ENCODE results near the gene OTOL1.
"Not testable (repeated sequence)": the region's sequence is repeated elsewhere in the genome, so short reads cannot be mapped to it uniquely, and the experiment has no call there.

The OTOL1 gene

DNA sequence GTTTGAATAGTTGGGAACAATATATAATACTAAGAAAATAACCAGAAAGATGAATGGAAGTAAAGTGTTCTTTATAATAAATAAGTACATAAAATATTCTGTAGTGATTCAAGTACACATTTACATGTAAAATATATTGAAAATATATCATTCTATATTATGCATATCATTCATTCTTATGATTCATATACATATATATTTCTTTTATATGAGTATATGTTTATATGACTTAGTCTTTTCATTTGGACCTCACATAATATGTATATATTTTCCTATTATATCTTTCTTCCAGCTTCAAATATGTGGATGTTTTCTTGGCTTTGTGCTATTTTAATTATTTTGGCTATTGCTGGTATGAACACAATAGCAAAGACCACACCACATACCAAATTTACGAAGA, at the start of gene OTOL1:
Gene OTOL1, plus strand, starts transcription at position 301 of the 400 bp plus-strand sequence. Its CDS starts 0 bp downstream, at position 301.
- no peak for FAIRE-seq

DNA sequence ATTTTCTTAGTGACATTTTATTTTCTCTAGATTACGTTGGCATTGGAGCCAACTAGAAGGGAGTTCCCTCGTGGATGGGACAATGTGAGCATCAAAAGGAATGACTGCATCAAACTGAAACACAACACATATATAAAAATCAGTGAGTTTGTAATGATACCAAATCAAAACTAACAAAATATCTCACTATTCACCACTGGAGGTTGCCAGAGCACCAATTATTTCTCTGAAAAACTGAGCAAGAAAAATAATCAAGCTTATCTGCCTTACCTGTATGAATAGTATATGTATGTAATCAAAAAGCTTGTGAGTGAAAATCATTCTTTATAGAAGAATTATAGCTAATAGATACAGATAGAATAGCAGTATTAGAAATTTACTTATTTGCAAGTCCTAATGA, 46.8 kb upstream of the OTOL1 start:
- no peak for FAIRE-seq

DNA sequence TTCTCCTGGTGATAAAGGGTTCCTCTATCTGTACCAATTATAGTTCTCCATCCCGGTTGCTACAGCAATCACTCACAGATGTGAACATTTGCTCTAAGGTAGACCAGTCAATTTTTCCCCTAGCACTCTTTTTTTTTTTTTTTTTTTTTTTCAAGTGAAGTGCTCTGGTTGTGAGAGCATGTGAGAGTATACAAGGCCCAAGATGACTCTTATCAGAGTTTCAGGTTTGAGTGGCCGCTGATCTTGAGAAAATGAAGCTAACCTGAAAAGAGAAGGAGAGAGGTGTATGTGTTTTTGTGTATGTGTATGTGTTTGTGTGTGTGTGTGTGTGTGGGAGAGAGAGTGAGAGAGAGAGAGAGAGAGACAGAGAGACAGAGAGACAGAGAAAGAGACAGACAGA, 44.4 kb upstream of the OTOL1 start:
- FAIRE-seq, result no peak

DNA sequence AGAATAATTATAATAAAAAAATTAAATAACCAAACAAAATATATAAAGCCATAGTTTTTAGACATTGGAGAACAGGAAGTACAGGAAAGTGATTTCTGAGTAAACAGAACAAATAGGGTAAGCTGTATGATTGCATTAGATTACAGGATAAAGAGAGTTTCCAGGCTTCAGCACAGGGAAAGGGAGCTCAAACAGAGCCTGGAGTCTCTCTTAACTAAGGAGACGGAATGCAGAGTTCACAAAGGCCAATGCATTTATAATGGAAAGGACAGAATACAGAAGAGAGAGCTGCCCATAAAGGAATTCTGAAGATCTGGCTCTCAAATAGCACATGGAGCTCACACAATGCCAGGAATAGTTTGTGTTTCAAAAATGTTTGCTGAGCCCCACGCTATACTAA, 42.0 kb upstream of the OTOL1 start:
- FAIRE-seq, result no peak

DNA sequence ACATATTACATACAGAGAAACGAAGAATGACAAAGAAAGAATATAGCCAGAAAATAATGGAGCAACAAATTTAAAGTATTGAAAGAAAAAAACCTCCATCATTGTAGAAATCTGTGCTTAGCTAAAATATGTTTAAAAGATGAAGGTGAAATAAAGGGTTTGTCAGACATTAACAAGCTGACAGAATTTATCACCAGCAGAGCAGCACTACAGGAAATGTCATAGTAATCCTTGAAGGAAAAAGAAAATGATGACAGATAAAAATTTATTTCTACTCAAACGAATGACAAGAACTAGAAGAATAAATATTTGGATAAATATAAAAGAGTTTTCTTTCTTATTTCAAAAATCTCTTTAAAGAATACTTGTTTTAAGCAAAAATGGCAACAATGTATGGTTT, 40.6 kb upstream of the OTOL1 start:
- FAIRE-seq, result no peak

DNA sequence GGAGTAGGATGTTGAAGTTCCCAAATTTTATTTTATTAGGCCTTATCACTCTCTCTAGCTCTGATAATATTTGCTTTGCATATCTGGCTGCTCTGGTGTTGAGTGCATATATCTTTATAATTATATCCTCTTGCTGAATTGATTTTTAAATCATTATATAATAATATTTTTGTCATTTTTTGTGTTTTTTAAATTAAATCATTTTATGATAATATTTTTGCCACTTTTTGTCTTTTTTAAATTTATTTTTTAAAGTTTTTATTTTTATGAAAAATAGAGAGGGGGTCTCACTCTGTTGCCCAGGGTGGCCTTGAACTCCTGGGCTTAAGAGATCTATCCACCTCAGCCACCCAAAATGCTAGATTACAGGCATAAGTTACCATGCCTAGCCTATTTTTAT, 34.5 kb upstream of the OTOL1 start:
- no peak for FAIRE-seq

DNA sequence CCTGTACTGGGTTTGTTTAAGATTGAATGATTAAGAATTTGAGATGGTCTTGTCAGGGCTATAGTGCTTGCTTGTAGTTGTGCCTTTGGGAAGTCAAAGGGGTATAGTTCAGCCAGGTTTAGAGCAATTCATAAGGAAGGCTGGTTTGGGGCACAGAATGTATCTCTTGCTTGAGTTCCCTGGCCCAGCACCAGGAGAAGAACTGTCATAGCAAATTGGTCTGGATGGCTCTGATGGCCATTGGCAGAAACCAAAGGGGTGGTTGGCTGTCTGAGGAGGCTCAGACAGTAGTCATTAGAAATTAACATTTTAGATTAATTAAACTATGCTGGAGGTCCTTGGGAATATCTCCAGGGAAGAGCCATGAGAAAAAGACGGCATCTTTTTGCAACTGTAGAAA, 25.4 kb upstream of the OTOL1 start:
- no peak for FAIRE-seq

DNA sequence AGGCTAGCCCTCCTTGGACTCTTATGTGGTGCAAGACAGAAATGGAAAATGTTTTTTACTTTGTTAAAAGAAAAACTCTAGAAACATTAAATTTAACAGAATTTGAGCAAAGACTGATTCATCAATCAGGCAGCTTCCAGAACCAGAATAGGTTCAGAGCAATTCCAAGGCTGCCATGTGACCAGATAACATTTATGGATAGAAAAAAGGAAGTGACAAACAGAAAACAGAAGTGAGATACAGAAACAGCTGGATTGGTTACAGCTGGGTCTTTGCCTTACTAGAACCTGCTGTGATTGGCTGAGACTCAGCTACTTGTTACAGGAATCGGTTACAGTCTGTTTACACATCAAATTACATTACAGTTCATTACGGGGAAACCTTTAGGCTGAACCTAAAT, 22.5 kb upstream of the OTOL1 start:
- no peak for FAIRE-seq

DNA sequence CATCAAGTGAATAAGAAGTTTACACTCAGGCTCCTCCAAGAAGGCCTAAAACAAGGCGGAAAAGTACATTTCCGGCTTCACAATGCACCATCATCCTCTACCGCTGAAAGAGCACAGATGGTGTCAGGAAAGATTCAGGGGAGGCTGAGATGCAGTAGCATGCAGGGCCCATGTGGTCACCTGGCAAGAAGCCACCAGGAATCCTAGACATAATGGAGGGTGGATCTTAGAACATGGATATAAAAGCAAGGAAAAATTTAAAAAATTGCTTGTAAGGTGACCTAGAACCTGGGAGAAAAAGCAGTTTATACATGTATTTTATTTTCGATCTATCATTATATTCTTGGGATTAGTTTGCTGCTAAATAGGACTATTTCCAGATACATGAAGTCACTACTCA, 21.9 kb upstream of the OTOL1 start:
- FAIRE-seq, result no peak

DNA sequence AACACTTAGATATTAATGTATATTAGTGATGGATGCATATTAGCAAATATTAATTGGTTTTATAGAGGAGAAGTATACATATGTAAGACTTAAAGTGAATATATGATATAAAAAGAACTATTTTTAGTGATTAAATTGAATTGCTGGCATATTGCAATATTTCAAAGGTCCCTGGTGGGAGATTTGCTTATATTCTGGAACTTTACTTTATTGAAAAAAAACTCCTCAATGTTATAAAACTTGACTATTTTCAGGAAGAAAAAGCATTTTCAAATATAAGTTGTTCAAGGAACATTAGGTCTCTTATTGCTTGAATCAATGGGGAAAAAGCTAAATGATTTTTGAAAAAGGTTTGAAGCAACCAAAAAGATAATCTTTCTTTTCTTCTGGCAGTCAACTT, 21.4 kb upstream of the OTOL1 start:
- FAIRE-seq, result peak; percentile 3

DNA sequence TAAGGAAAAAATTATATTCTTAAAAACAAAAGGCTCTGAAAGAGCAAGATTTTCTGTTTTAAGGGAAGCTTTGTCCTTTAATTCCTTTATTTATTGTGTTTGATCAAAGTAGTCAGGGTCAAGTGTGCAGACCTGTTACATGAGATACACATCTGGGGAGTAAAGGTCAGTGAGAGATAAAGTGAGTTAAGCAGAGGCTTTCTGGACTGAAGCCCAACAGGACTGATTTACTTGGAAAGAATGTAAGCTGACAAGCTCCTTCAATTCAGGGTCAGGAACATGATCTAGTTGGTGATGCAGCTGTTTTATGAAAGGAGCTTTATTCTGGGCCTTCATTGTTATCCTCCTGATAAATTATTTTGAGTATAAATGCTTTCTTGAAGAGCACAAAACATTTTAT, 20.7 kb upstream of the OTOL1 start:
- no peak for FAIRE-seq

DNA sequence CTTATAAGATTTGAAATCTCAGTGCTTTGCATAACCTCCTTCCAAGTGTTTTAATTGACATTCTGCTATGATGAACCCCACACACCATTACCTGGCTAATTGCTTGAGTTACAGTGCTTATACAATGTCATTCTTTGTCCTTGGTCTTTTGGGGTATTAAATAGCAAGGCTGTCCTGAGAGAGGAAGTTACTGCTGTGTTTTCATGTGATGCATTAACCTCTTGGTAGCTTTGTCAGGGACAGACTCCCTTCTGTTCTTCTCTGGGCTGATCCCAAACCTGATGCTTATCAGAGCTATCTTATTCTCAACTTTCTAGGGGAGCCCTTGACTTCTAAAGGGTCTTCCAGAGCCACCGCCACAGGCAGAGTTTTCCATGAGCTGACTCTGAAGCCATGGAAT, 12.4 kb upstream of the OTOL1 start:
- no peak for FAIRE-seq

DNA sequence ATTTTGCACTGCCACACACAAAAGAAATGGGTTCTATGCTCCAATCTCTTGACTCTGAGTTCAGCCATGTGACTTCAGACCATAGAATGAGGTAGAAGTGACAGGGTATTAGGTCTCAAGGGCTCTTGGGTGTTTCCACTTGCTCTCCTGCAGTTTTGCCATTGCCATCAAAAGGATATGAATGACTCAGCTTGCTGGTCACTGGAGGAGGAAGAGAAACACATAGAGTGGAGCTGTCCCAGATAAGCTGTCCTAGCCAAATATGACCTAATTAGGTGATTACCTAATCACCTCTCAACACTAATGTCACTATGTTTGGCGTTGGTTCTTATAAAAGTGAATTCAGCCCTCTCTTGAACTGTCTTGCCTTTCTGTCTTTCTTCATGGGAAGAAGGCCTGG, 8.3 kb upstream of the OTOL1 start:
- FAIRE-seq, result not testable (repeated sequence)

DNA sequence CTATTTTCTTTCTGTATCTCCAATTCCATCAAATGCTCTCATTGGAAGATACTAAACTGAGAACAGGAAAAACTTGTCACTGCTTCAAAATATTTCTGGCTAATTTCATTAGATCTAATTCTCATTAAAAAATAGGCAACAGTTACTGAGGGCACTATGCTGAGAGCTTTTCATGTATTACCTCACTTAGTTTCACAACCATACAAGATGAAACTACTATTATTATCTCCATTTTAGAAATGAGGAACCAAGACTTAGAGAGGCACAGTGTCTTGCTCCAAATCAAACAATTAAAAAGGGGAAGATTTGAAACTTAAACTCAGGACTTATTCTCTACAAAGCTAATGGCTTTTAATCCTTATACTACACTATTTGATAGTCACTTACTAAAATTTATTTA, 7.2 kb upstream of the OTOL1 start:
- no peak for FAIRE-seq

DNA sequence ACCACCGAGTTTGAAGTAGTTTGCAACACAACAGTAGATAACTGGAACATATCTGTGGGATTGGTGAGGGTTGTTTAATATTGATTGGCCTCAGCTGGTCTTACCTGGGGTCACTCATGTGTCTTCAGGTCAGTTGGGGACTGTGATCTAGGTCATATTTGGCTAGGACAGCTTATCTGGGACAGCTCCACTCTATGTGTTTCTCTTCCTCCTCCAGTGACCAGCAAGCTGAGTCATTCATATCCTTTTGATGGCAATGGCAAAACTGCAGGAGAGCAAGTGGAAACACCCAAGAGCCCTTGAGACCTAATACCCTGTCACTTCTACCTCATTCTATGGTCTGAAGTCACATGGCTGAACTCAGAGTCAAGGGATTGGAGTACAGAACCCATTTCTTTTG, 5.8 kb upstream of the OTOL1 start:
- FAIRE-seq, result not testable (repeated sequence)

DNA sequence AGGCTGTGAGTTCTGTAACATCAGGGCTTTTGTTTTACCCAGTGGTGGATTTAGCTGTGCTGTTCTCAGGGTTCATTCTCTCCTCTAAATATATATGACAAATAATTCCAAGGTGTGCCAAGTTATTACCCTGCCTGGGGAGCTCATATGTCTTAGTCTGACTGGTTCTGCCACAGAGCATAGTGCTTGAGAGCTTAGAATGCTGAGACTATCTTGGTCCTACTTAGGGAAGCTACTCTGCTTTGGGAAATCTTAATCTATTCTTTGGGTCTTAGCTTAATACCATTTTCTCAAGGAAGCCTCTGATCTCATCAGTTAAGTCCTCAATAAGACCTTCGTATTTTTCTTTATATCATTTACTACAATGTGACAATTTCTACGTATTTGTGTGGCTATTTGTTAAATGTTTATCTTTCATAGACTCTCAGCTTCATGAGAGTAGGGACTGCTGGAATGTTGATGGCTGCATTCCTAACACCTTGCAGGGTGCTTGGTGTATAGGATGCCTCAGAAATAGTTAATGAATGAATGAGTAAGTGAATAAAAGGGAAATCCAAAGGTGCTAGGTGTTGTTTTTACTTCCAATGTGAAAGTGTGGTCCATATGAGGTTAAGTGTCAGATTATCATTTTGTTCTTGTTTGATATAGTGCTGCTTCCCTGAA, 1.8 kb downstream of the OTOL1 start:
- FAIRE-seq, result no peak

DNA sequence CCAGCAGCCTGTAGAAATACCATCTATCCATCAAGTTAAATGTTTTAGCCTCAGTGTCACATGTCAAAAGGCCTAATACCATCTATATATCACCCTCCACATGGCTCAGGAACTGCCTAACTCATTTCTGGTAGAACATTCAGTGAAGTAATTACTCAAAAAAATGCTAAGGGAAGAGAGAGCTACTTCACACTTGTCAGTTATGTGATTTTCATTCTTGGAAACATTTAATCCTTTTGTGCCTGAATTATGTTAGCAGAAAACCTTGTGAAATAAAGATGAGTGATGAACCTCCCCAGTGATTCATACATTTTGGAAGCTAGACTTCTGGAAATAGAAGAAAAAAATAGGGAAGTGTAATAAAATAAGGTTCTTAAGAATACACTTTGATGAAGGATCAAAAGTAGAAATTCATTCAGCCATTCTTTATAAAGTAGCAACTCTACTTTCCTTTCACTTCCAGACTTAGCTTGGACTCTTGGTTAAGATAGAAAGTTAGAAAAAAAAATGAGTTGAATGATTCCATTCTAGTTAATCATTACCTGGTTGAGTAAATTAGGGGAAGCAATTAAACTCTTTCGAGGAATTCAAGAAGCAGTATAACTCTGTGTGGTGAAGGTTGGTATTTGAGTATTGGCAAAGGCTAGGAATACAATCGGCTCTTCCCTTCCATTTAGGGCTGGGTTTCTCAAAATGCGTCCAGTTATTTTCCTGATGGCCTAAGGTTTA, 3.6 kb downstream of the OTOL1 start:
- FAIRE-seq, result no peak

DNA sequence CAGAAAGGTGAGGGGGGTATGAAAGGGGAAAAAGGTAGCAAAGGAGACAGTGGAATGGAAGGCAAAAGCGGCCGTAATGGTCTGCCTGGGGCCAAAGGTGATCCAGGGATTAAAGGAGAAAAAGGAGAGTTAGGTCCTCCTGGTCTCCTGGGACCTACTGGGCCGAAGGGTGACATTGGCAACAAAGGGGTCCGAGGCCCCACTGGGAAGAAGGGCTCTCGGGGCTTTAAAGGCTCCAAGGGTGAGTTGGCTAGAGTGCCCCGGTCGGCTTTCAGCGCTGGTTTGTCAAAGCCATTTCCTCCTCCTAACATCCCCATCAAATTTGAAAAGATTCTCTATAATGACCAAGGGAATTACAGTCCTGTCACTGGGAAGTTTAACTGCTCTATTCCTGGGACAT, 6.7 kb downstream of the OTOL1 start:
- FAIRE-seq, result no peak

DNA sequence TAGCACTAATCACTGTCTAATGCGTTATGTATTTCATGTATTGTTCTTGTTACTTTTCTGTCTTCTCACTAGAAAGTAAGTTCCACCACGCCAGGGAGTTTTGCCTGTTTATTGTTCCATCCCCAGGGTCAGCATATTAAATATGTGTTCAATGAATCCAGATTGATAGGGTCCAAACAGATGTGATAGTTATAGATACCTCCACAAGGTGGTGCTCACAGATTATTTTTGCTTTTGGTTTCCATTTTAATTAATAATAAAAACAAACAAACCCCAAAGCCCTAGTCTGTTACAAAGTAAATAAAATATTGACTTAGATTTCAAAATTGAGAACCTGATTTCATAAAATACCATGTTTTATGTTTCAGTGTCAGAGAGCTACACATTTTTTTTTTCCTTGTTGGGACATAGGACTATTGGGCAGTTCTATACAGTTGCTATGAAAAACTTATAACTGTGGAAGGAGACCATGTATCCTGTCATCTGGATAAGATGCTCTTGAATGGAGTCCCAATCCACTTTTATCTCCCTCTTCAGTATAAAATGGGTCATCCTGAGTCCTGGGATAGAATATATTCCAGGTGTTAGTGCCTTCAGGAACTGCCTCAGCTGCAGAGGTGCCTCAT, 12.4 kb downstream of the OTOL1 start:
- peak; percentile 73 for FAIRE-seq

DNA sequence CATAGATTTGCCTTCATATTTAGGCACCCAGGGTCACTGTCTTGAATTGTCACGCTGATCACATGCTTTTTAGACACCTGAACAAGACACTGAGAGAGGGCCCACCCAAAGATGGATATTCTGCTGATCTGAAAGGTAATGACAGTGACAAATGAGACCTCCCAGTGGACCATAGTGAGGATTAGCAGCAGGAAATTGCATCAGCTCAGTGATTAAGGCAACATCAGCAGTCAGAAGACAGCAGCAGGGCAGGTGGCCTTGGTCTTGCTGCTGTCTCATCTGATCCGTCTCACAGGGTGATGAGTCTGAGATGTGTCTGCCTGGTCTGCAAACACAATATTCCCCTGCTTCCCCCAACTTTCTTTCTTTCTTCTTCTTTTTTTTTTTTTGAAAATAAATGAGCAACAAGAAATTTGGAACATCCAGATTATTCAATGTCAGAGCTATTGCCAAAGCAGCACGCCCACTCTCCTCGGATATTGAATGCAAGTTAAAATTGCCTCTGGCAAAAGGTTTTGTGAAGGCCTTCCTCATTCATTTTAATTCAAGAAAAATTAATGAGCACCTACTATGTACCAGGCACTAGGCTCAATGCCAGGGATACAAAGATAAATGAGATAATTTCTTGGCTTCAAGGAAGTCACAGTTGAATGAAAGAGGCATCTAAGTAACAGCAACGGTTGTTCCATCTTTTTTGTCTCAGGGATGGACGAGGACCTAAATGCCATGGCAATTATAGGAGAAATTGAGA, 14.1 kb downstream of the OTOL1 start:
- no peak for FAIRE-seq

DNA sequence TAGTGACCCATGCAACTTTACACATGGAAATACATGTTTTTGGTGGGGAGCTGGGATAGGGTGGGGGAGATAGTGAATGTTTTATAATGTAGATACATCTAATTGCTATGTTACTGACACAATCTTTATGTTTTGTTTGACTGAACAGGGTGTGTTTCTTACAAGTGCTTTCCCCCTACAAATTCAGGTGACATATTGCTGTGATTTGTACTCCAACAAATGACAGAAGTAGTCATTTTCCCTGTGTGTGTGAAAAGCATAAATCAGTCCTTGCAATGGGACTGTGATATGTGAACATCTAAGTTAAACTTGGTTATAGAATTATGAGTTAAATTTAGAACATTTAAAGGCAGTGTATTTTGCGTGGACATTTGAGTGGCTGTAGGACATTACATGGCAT, 27.3 kb downstream of the OTOL1 start:
- no peak for FAIRE-seq

DNA sequence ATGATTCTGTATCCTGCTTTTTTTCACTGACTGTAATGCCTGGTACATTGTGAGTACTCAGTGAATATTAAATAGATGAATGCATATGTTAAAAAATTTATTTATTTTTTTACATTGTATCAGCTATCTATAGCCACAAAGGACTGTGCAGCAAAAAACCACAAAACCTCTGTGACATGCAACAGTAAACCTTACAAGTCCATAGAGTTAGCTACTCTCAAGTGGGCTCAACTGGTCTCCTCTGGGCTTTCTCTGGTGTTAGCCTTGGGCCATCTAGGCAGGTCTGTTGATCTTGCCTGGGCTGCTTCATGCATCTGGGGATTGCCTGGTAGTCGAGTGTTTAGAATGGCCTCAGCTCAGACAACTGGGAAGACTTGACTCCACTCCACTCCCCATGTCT, 35.3 kb downstream of the OTOL1 start:
- FAIRE-seq, result no peak

DNA sequence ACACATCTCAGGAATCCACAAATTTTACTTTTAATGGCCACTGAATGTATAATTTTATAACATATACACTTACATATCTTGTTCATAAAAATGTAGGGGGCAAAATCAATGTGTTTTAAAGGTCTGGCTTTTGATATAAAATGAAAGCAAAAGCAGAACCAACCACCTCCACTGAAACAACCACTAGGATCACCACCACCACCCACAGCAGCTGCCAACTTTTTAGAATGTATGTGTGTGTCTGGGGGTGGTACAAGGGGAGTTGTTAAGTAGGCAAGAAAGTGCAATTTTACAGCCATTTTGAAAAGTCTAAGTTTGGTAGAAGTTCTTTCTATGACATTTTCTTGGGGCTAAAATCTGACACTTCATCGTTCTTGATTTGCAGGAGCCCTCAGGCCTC, 44.0 kb downstream of the OTOL1 start:
- FAIRE-seq, result no peak

DNA sequence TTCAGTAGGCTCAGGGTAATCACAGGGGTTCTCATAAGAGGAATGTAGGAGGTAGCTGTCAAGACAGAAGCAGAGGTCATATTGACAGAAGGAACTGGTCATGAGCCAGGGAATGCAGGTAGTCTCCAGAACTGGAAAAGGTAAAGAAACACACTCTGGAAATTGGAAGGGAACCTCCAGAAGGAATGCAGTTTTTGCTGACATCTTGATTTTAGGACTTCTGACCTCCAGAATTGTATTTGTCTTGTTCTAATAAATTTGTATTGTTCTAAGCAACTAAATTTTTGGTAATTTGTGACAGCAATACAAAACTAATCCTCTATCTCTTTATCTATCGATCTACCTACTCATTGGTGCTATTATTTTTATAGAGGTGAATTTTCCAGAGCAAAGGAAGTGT, 49.2 kb downstream of the OTOL1 start:
- no peak for FAIRE-seq
